GM12892 (cell line): ENCODE data around the gene ITGB5.
A peak's percentile ranks its signal among the peaks of the same experiment; 100 is the strongest.

Experiments used
- DNase-seq: peaks from one replicate; pipeline ENCODE4 v3.0.0; 2011; ENCODE audit not compliant: insufficient read length
- FAIRE-seq: peaks from 2 replicates; lab custom pipeline; 2011; peaks lifted over from hg19 to GRCh38; lab: Jason Lieb, UNC
- POLR2A ChIP-seq: IDR thresholded peaks from 2 replicates; pipeline ENCODE4 v1.6.1; 2011; ENCODE audit warnings: low read depth, low read length, control low read depth
- POLR2AphosphoS5 ChIP-seq: IDR thresholded peaks from 2 replicates; pipeline ENCODE4 v1.6.1; 2011; ENCODE audit warnings: low read depth, low read length, control low read depth
- TAF1 ChIP-seq: IDR thresholded peaks from 2 replicates; pipeline ENCODE4 v1.6.1; 2011; ENCODE audit warnings: low read depth, mild to moderate bottlenecking, control low read depth, low read length, borderline replicate concordance

ITGB5 gene

GRCh38 chr3:124890573-124891190 is 3.5 kb upstream of the ITGB5 start:
- no peak for DNase-seq
- no peak for FAIRE-seq
- TF ChIP-seq POLR2AphosphoS5 (no peak), POLR2A (no peak), TAF1 (no peak)

DNA sequence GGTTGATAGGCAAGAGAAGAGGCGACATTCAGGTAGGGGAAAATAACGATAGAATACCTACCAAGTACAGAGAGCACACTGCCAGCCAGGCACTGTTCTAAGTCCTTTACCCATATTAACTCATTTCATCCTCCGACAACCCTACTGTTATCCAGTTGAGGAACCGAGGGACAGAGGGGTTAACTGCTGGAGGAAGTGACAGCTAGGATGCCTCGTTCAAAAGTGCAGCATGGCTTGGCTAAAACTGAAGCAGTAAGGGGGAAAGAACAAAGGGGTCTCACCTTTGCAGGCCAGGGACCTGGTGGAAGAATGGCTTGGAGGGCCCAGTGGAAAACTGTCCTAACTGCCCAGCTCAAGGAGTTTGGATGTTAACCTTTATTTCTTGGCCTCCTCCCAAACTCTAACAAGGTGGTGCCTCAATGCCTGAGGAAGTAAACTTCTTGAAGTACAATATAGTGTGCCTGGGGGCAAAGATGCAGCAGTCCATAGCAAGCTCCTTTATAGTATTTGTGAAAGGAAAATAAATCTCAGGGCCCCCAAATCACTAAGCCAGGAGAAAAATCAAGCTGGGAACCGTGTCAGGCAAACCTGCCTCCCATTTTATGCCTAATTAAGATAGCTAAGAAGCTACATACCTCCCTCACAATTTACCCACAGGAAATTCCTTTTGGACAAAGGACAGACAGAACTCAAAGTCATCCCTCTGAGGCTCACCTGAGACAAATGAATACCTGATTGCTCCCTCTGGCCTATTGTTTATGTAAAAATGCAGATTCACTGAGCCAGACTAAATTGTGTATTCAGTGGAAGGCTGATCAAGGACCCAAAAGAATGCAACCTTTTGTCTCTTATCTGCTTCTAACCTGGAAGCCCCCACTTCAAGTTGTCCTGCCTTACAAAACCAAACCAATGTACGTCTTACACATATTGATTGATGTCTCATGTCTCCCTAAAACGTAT is 1.6 kb upstream of the ITGB5 start:
- TF ChIP-seq TAF1 (no peak), POLR2A (no peak), POLR2AphosphoS5 (no peak)
- DNase-seq (no peak), FAIRE-seq (no peak)

GRCh38 chr3:124887932-124888298 is 750 bp upstream of the ITGB5 start:
- TF ChIP-seq TAF1 (no peak), POLR2A (no peak), POLR2AphosphoS5 (no peak)
- no peak for FAIRE-seq
- no peak for DNase-seq

- peak; percentile 33 for FAIRE-seq
- DNase-seq = peak; percentile 53
- no peak for TF ChIP-seq TAF1
- no peak for TF ChIP-seq POLR2A
- no peak for TF ChIP-seq POLR2AphosphoS5
These were observed 753 bp downstream of the ITGB5 start for GRCh38 chr3:124886168-124887056.

DNA sequence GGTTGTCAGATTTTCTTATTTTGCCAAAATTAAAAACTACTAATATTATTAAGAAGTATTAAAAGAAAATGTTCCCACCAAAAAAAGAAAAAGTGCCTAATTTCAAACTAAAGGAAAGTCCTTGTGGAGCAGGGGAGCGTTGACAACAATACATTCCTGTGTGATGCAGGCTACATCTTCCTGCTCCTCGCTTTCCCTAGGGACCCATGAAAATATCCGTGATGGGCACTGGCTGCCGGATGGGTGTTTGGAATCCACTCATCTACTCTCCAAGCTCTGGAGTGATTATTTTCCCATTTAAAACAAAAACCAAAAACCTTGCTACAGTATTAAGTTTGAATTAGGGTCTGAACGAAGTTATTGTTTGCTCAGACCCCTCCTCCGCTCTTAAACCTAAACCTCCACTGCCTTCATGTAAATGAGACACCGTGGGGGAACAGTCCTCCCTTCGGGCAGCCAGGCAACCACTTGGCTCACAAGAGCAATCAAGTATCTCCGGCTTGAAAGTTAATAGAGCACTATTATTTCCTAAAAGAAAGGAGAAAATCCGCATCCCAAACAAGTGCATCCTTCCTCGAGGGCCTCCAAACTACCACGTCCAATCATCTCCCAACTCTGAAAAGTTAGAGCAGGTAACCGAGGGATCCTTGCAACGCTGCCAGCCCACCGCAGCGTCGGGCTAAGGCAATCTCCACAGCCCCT is 1.5 kb downstream of the ITGB5 start:
- FAIRE-seq (no peak), DNase-seq (no peak)
- TF ChIP-seq POLR2AphosphoS5 = no peak
- no peak for TF ChIP-seq POLR2A
- TF ChIP-seq TAF1 = no peak

- DNase-seq = no peak
- no peak for FAIRE-seq
- no peak for TF ChIP-seq POLR2A
- no peak for TF ChIP-seq POLR2AphosphoS5
- TF ChIP-seq TAF1 = no peak
These were observed 2.6 kb downstream of the ITGB5 start for GRCh38 chr3:124884474-124885101.

GRCh38 chr3:124883766-124884473 is 3.2 kb downstream of the ITGB5 start:
- DNase-seq (no peak), FAIRE-seq (no peak)
- no peak for TF ChIP-seq POLR2A
- TF ChIP-seq POLR2AphosphoS5 = no peak
- TF ChIP-seq TAF1 = no peak

GRCh38 chr3:124882816-124883747 is 4.1 kb downstream of the ITGB5 start:
- TF ChIP-seq POLR2A (no peak), POLR2AphosphoS5 (no peak), TAF1 (no peak)
- FAIRE-seq (no peak), DNase-seq (no peak)

GRCh38 chr3:124881976-124882697 is 5.0 kb downstream of the ITGB5 start:
- FAIRE-seq = no peak
- no peak for DNase-seq
- TF ChIP-seq POLR2AphosphoS5 = no peak
- no peak for TF ChIP-seq TAF1
- TF ChIP-seq POLR2A = no peak

GRCh38 chr3:124879337-124879680 is 7.9 kb downstream of the ITGB5 start:
- no peak for DNase-seq
- TF ChIP-seq TAF1 (no peak), POLR2A (no peak), POLR2AphosphoS5 (no peak)
- FAIRE-seq = no peak
